Keratinocyte (primary cell): ENCODE measurements around the gene EFR3B. TPM values are rescaled to one million over a fixed set of nuclear protein-coding genes. Genes with fewer than 3 reads are reported as not detected.

Source experiments
- DNase-seq: peaks from one replicate; pipeline ENCODE4 v3.0.0-alpha.2; 2011; ENCODE audit warnings: low read depth, missing footprints, low spot score
- FAIRE-seq: peaks from 2 replicates; lab custom pipeline; 2011; peaks lifted over from hg19 to GRCh38; lab: Jason Lieb, UNC
- H2AFZ ChIP-seq: 2 replicates; pipeline ENCODE4 v1.6.0; 2012; ENCODE audit warnings: low read length, control low read depth, inconsistent platforms; ENCODE audit not compliant: control insufficient read depth
- H3K27ac ChIP-seq: 2 replicates; pipeline ENCODE4 v1.5.1; 2011; ENCODE audit warnings: low read length; ENCODE audit not compliant: control insufficient read depth, insufficient read depth
- H3K27me3 ChIP-seq: 3 replicates; pipeline ENCODE4 v1.6.0; 2011; ENCODE audit warnings: low read length; ENCODE audit not compliant: control insufficient read depth, insufficient read depth; ENCODE audit errors: extremely low read depth
- H3K36me3 ChIP-seq, 2 experiments: 2 replicates in 1 of 2; 3 replicates in 1 of 2; pipeline ENCODE4 v1.5.1; 2011; ENCODE audit warnings: low read length in 2 of 2, mild to moderate bottlenecking in 1 of 2; ENCODE audit not compliant: control insufficient read depth in 2 of 2, insufficient read depth in 2 of 2; ENCODE audit errors: extremely low read depth in 1 of 2
- H3K4me1 ChIP-seq: 3 replicates; pipeline ENCODE4 v1.5.1; 2011; ENCODE audit warnings: low read length; ENCODE audit not compliant: control insufficient read depth, insufficient read depth; ENCODE audit errors: extremely low read depth
- H3K4me2 ChIP-seq: 3 replicates; pipeline ENCODE4 v1.6.0; 2011; ENCODE audit warnings: low read depth, low read length; ENCODE audit not compliant: control insufficient read depth, insufficient read depth; ENCODE audit errors: extremely low read depth
- H3K4me3 ChIP-seq, 3 experiments: fragments of 200-600 bp in 1 of 3; sonication (generic) in 1 of 3; 2 replicates in 2 of 3; 3 replicates in 1 of 3; pipeline ENCODE4 v1.5.1; 2011 to 2016; ENCODE audit warnings: low read length in 3 of 3, mild to moderate bottlenecking in 3 of 3, control low read depth in 2 of 3, inconsistent platforms in 1 of 3, low read depth in 1 of 3, mixed read lengths in 1 of 3, mixed run types in 1 of 3, moderate library complexity in 1 of 3; ENCODE audit not compliant: control insufficient read depth in 2 of 3, insufficient read depth in 2 of 3; ENCODE audit errors: extremely low read depth in 1 of 3
- H3K79me2 ChIP-seq: 2 replicates; pipeline ENCODE4 v1.6.0; 2012; ENCODE audit warnings: low read length; ENCODE audit not compliant: control insufficient read depth, insufficient read depth
- H3K9ac ChIP-seq: 3 replicates; pipeline ENCODE4 v1.6.0; 2011; ENCODE audit warnings: low read length; ENCODE audit not compliant: control insufficient read depth, insufficient read depth; ENCODE audit errors: extremely low read depth
- H3K9me1 ChIP-seq: 3 replicates; pipeline ENCODE4 v1.6.0; 2011; ENCODE audit warnings: low read length; ENCODE audit not compliant: control insufficient read depth, insufficient read depth; ENCODE audit errors: extremely low read depth
- H3K9me3 ChIP-seq: 2 replicates; pipeline ENCODE4 v1.5.1; 2012; ENCODE audit warnings: low read depth, low read length; ENCODE audit not compliant: control insufficient read depth
- H4K20me1 ChIP-seq: 3 replicates; pipeline ENCODE4 v1.6.0; 2011; ENCODE audit warnings: low read length; ENCODE audit not compliant: control insufficient read depth, insufficient read depth; ENCODE audit errors: extremely low read depth
- CTCF ChIP-seq, 3 experiments: IDR thresholded peaks in 1 of 3; conservative IDR thresholded peaks in 1 of 3; optimal IDR thresholded peaks in 1 of 3; 2 replicates in 2 of 3; 3 replicates in 1 of 3; pipeline versions ENCODE3 to v1.5.1; 2011; ENCODE audit warnings: low read length in 3 of 3, mild to moderate bottlenecking in 3 of 3, moderate library complexity in 2 of 3, control low read depth in 1 of 3, inconsistent platforms in 1 of 3; ENCODE audit not compliant: insufficient read depth in 2 of 3; ENCODE audit errors: extremely low read depth in 1 of 3
- EZH2 ChIP-seq: IDR thresholded peaks from one replicate; pipeline ENCODE4 v1.6.1; 2012; ENCODE audit warnings: inconsistent platforms, mild to moderate bottlenecking, low read length, moderate library complexity
- dilution Hi-C: fragments of 300-500 bp; cut with MboI; formaldehyde crosslinking; loops from one replicate; pipeline ENCODE4 v1.7.0; 2020; ENCODE audit warnings: low sequenced_read_pairs; ENCODE audit not compliant: extremely low pct_ligation_motif_present
- polyA plus RNA-seq, 5 experiments: library from polyadenylated mRNA; depleted of rRNA in 3 of 5; stranded (reverse) in 3 of 5; stranded (forward) in 1 of 5; unstranded in 1 of 5; fragments of >200 nt; gene quantifications; 1 replicate in 1 of 5; 2 replicates in 3 of 5; 3 replicates in 1 of 5; pipeline versions ENCODE4 v1.2.1 to v1.2.3, GENCODE V29; 2011 to 2012; ENCODE audit warnings: missing spikeins in 2 of 5, low read depth in 1 of 5, low replicate concordance in 1 of 5

EFR3B gene
- polyA plus RNA-seq, 1 donor (not counting 4 experiments of a cell fraction or from before 2014, with no cell fraction given), result 0.09 TPM

GRCh38 chr2:25034081-25034480, 7.8 kb upstream of the EFR3B start:
- H3K9me1 ChIP-seq, result no peaks in the 10 kb centered on the region
- TF ChIP-seq CTCF (optimal IDR thresholded peaks at IDR 0.05 in 1 of 3, IDR thresholded peaks at IDR 0.05 in 1 of 3, conservative IDR thresholded peaks at IDR 0.05 in 1 of 3; ENCODE audit: extremely low read depth in 1 of 3, insufficient read depth in 2 of 3, low read length in 3 of 3), result no peak
- H3K9me3 ChIP-seq, result no peaks in the 10 kb centered on the region
- H3K79me2 ChIP-seq, result no peaks in the 10 kb centered on the region
- H4K20me1 ChIP-seq, result peaks cover 2% of the 10 kb centered on the region
- FAIRE-seq (no peak), DNase-seq (no peak)
- dilution Hi-C loops, result no loop called here
- no peak overlapping the region for H3K27ac ChIP-seq
- no peak overlapping the region for H3K4me3 ChIP-seq
- peaks cover 3% of the 10 kb centered on the region for H3K4me1 ChIP-seq
- no peak overlapping the region for H2AFZ ChIP-seq
- no peak overlapping the region for H3K9ac ChIP-seq
- peaks cover 19% of the 10 kb centered on the region for H3K27me3 ChIP-seq
- H3K36me3 ChIP-seq, result no peaks in the 10 kb centered on the region
- H3K4me2 ChIP-seq, result no peak overlapping the region

GRCh38 chr2:25035537-25036220, 6.2 kb upstream of the EFR3B start:
- Histone ChIP-seq H3K4me2 (no peak overlapping the region), H2AFZ (no peak overlapping the region)

More at GRCh38 chr2:25035537-25036220, 6.2 kb upstream of the EFR3B start:
- no peaks in the 10 kb centered on the region for H3K79me2 ChIP-seq
- H3K27me3 ChIP-seq, result peaks cover 28% of the 10 kb centered on the region
- no peak overlapping the region for H3K4me3 ChIP-seq
- H4K20me1 ChIP-seq, result peaks cover 2% of the 10 kb centered on the region
- no peaks in the 10 kb centered on the region for H3K9me3 ChIP-seq
- FAIRE-seq, result peak; percentile 17
- H3K27ac ChIP-seq, result no peak overlapping the region
- dilution Hi-C loops, result no loop called here
- H3K36me3 ChIP-seq, result no peaks in the 10 kb centered on the region
- H3K4me1 ChIP-seq, result peaks cover 3% of the 10 kb centered on the region
- no peak overlapping the region for H3K9ac ChIP-seq
- H3K9me1 ChIP-seq, result no peaks in the 10 kb centered on the region
- peak; percentile 9 for DNase-seq
- no peak for TF ChIP-seq EZH2
- TF ChIP-seq CTCF (optimal IDR thresholded peaks at IDR 0.05 in 1 of 3, IDR thresholded peaks at IDR 0.05 in 1 of 3, conservative IDR thresholded peaks at IDR 0.05 in 1 of 3; ENCODE audit: extremely low read depth in 1 of 3, insufficient read depth in 2 of 3, low read length in 3 of 3), result no peak
